HG02981 (cell line): ENCODE results near the gene TUFM.
"Not testable (repeated sequence)": the region's sequence is repeated elsewhere in the genome, so short reads cannot be mapped to it uniquely, and the experiment has no call there.

Experiments
- ATAC-seq: cut with Tn5 transposase; IDR thresholded peaks from one replicate; pipeline ENCODE4 v1.9.1; 2021; ENCODE audit warnings: mild to moderate bottlenecking, moderate library complexity; ENCODE audit not compliant: unreplicated experiment

TUFM gene

GRCh38 chr16:28807445-28808120, 38.6 kb downstream of the TUFM start:
- not testable (repeated sequence) for ATAC-seq

GRCh38 chr16:28802235-28803019, 43.7 kb downstream of the TUFM start:
- not testable (repeated sequence) for ATAC-seq
